Astrocyte of the spinal cord (primary cell): ENCODE data around the gene MEGF11.

ENCODE experiments used
- DNase-seq: peaks from one replicate; pipeline ENCODE4 v3.0.0; 2011; ENCODE audit warnings: low read depth, low spot score
- H3K4me3 ChIP-seq: 2 replicates; pipeline ENCODE4 v1.5.1; 2011; ENCODE audit warnings: low read depth, mild to moderate bottlenecking, low read length, moderate library complexity
- CTCF ChIP-seq: IDR thresholded peaks from 2 replicates; pipeline ENCODE4 v1.5.1; 2012; ENCODE audit warnings: low read depth, mild to moderate bottlenecking, low read length, inconsistent platforms
- in situ Hi-C: cut with HindIII; loops from 2 replicates; pipeline ENCODE4 v1.10.0; 2017; ENCODE audit warnings: low sequenced_read_pairs

MEGF11 gene

GRCh38 chr15:66016199-66016598 lies 237.4 kb downstream of the MEGF11 start:
- DNase-seq: no peak
- no peak overlapping the region for H3K4me3 ChIP-seq
- TF ChIP-seq CTCF: no peak
- in situ Hi-C loops: no loop called here

- DNase-seq: no peak
- in situ Hi-C loops: no loop called here
- TF ChIP-seq CTCF: no peak
- H3K4me3 ChIP-seq: no peak overlapping the region
Observed at GRCh38 chr15:66014635-66015182, 238.8 kb downstream of the MEGF11 start.

GRCh38 chr15:66014022-66014421 lies 239.5 kb downstream of the MEGF11 start:
- no peak overlapping the region for H3K4me3 ChIP-seq
- TF ChIP-seq CTCF: no peak
- DNase-seq: no peak
- in situ Hi-C loops: no loop called here

DNA sequence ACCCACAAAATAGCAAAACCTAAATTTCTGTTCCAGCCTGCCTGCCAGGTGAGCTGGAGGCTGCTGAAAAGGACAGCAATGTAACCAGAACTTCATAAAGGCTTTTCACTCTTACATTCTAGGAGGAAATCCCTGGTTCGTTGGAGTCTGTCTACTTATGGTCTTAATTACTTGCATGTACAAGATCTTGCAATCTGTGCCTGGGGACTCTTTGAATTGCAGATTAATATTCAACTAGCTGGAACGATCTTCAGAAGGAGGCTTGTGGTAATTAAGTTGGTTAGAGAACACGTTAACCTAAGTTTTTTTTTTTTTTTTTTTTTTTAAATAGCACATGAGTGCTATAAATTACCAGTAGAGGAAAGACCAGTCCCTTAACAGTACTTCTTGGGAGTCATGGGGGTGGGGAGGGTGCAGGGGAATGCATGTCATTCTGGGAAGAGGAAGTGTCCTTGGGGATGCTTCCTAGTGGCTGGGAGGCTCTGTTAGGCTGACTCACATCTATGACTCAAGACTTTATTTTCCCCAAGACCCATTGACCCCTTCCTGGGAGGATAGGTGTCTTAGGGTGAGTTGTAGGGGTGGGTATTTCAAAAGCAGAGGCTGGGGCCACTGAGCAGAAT lies 244.5 kb downstream of the MEGF11 start:
- no peak for TF ChIP-seq CTCF
- no peak overlapping the region for H3K4me3 ChIP-seq
- DNase-seq: no peak
- in situ Hi-C loops: no loop called here

DNA sequence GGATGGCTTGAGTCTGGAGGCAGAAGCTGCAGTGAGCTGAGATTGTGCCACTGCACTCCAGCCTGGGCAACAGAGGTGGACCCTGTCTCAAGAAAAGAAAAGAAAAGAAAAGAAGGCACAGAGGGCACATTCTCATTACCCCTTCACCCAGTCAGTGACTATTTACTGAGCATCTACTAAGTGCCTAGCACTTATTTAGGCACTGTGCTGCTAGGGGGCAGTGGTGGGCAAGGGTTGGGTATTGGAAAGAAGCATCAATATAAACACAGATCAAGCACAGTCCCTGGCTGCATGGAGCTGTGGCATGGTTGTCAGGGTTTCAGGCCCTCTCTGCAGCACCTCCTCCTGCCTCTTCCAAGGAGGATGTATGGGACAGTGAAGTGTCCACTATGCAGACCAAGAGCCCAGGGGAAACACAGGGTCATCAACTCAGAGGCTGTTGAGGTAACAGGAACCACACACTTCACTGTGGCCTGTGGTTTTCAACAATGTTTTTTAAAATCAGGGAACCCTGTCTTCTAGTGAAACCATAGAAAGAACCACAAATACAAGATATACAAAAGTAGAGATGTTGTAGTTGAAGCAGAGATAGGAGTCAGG lies 245.8 kb downstream of the MEGF11 start:
- no peak for DNase-seq
- in situ Hi-C loops: no loop called here
- TF ChIP-seq CTCF: no peak
- no peak overlapping the region for H3K4me3 ChIP-seq

DNA sequence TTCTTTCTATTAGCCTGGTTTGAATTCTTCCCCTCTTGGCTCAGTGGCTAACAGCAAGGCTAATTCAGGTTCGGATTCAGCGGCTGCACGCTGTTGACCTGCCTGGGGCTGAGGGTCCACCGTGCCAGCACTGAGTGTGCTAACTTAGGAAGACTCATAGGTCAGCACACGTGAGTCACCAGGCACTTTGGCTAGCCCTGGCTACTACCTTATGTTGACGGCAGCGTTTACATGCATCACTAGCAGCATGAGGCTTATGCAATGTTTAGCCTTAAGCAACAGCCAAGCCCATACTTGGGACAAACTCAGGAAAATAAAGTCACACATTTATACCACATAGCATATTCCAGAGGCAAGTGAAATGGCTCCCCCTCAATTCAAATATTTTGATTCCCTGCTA lies 246.6 kb downstream of the MEGF11 start:
- no peak overlapping the region for H3K4me3 ChIP-seq
- in situ Hi-C loops: no loop called here
- DNase-seq: peak; percentile 8
- no peak for TF ChIP-seq CTCF
